ENCODE data around the gene SERAC1.

- TF ChIP-seq, protein P1, sequence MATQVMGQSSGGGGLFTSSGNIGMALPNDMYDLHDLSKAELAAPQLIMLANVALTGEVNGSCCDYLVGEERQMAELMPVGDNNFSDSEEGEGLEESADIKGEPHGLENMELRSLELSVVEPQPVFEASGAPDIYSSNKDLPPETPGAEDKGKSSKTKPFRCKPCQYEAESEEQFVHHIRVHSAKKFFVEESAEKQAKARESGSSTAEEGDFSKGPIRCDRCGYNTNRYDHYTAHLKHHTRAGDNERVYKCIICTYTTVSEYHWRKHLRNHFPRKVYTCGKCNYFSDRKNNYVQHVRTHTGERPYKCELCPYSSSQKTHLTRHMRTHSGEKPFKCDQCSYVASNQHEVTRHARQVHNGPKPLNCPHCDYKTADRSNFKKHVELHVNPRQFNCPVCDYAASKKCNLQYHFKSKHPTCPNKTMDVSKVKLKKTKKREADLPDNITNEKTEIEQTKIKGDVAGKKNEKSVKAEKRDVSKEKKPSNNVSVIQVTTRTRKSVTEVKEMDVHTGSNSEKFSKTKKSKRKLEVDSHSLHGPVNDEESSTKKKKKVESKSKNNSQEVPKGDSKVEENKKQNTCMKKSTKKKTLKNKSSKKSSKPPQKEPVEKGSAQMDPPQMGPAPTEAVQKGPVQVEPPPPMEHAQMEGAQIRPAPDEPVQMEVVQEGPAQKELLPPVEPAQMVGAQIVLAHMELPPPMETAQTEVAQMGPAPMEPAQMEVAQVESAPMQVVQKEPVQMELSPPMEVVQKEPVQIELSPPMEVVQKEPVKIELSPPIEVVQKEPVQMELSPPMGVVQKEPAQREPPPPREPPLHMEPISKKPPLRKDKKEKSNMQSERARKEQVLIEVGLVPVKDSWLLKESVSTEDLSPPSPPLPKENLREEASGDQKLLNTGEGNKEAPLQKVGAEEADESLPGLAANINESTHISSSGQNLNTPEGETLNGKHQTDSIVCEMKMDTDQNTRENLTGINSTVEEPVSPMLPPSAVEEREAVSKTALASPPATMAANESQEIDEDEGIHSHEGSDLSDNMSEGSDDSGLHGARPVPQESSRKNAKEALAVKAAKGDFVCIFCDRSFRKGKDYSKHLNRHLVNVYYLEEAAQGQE (IDR thresholded peaks at IDR 0.05; ENCODE audit: insufficient read depth in 1 of 2, low read depth in 2 of 2, low read length in 2 of 2) = no peak
- TF ChIP-seq TAF1 (IDR thresholded peaks at IDR 0.05; ENCODE audit: borderline replicate concordance, insufficient read depth, low read length) = no peak
- no peak for TF ChIP-seq POLR2AphosphoS5 (IDR thresholded peaks at IDR 0.05; ENCODE audit: low read depth, low read length)
Measured at GRCh38 chr6:158068156-158068892, 99.7 kb downstream of the SERAC1 start.

Measured in PFSK-1 (cell line).